Endodermal cell (in vitro differentiated cells): Measurements from ENCODE around the gene GAL3ST2. TPM values are rescaled to one million over a fixed set of nuclear protein-coding genes. Genes with fewer than 3 reads are reported as not detected.
"Not testable (repeated sequence)": the region's sequence is repeated elsewhere in the genome, so short reads cannot be mapped to it uniquely, and the experiment has no call there.

ENCODE experiments used
- DNase-seq: peaks from one replicate; pipeline ENCODE4 v3.0.0-alpha.2; 2017
- H3K27ac ChIP-seq: 2 replicates; pipeline ENCODE4 v1.5.1; 2013; ENCODE audit warnings: mild to moderate bottlenecking, low read depth, low read length, moderate library complexity
- H3K27me3 ChIP-seq: 2 replicates; pipeline ENCODE4 v1.6.1; 2013; ENCODE audit warnings: mild to moderate bottlenecking, low read length, moderate library complexity; ENCODE audit not compliant: insufficient read depth, control insufficient read depth, poor library complexity, severe bottlenecking
- H3K36me3 ChIP-seq: 2 replicates; pipeline ENCODE4 v1.7.0; 2013; ENCODE audit warnings: mild to moderate bottlenecking, low read length, moderate library complexity; ENCODE audit not compliant: control insufficient read depth, insufficient read depth
- H3K4me1 ChIP-seq: one replicate; pipeline ENCODE4 v1.7.0; 2013; ENCODE audit warnings: low read length; ENCODE audit not compliant: control insufficient read depth, insufficient read depth
- H3K4me3 ChIP-seq: 2 replicates; pipeline ENCODE4 v1.5.1; 2013; ENCODE audit warnings: mild to moderate bottlenecking, low read length, moderate library complexity
- H3K9ac ChIP-seq: 2 replicates; pipeline ENCODE4 v1.6.1; 2013; ENCODE audit warnings: mild to moderate bottlenecking, low read length, moderate library complexity; ENCODE audit not compliant: poor library complexity, severe bottlenecking; ENCODE audit errors: extremely low read depth
- H3K9me3 ChIP-seq: 2 replicates; pipeline ENCODE4 v1.6.1; 2013; ENCODE audit warnings: mild to moderate bottlenecking, low read length, moderate library complexity; ENCODE audit not compliant: control insufficient read depth
- H3K27ac Mint-ChIP-seq: 2 replicates; pipeline ENCODE4 v1.8.0; 2020; ENCODE audit warnings: mixed read lengths
- H3K27me3 Mint-ChIP-seq: 2 replicates; pipeline ENCODE4 v1.8.0; 2021; ENCODE audit warnings: mild to moderate bottlenecking, mixed read lengths; ENCODE audit not compliant: insufficient read depth
- H3K36me3 Mint-ChIP-seq: 2 replicates; pipeline ENCODE4 v1.8.0; 2020; ENCODE audit warnings: low read depth, mixed read lengths
- H3K4me1 Mint-ChIP-seq: 2 replicates; pipeline ENCODE4 v1.8.0; 2020; ENCODE audit warnings: mixed read lengths
- H3K4me3 Mint-ChIP-seq: 2 replicates; pipeline ENCODE4 v1.8.0; 2020; ENCODE audit warnings: mild to moderate bottlenecking, moderate library complexity, mixed read lengths
- H3K9me3 Mint-ChIP-seq: 2 replicates; pipeline ENCODE4 v1.8.0; 2020; ENCODE audit warnings: mild to moderate bottlenecking, mixed read lengths
- CTCF ChIP-seq: fragments of 200-600 bp; sonication (generic); conservative IDR thresholded peaks from 2 replicates; pipeline ENCODE4 v1.5.0; 2021; ENCODE audit warnings: antibody characterized with exemption, mild to moderate bottlenecking
- WGBS, 2 experiments: methylation state at CpG; one replicate each; pipeline versions ENCODE4 v1.1.5 to v1.1.7; 2013; ENCODE audit warnings: missing lambda C conversion rate in 2 of 2, mixed read lengths in 1 of 2; ENCODE audit not compliant: insufficient coverage in 1 of 2, insufficient read length in 1 of 2; 5-methylcytosine and 5-hydroxymethylcytosine counted together
- total RNA-seq, 2 donors: library from RNA; stranded (reverse); fragmentation: NEBNext Ultra II Directional in 1 of 2; extraction: Animal tissue kit (Norgen Biotek cat#: 25700) in 1 of 2; gene quantifications; 2 replicates in 1 of 2; 3 replicates in 1 of 2; pipeline ENCODE4 v1.2.1, GENCODE V29; 2021

The GAL3ST2 gene
- total RNA-seq, 2 donors from 2014 or later, result 0.57 to 0.91 TPM

- peaks cover 10% of the 10 kb centered on the region for H3K9me3 ChIP-seq
- no peak for TF ChIP-seq CTCF
- H3K4me3 ChIP-seq, result no peak overlapping the region
- H3K4me1 Mint-ChIP-seq, result peaks cover 3% of the 10 kb centered on the region
- H3K36me3 ChIP-seq, result no peaks in the 10 kb centered on the region
- H3K36me3 Mint-ChIP-seq, result no peaks in the 10 kb centered on the region
- H3K27me3 ChIP-seq, result peaks cover 10% of the 10 kb centered on the region
- H3K4me1 ChIP-seq, result no peaks in the 10 kb centered on the region
- no peak overlapping the region for H3K27ac Mint-ChIP-seq
- H3K4me3 Mint-ChIP-seq, result no peak overlapping the region
- peaks cover 16% of the 10 kb centered on the region for H3K9me3 Mint-ChIP-seq
- peak; percentile 49 for DNase-seq
- no peak overlapping the region for H3K27ac ChIP-seq
- 89 to 98% methylated on average over 13 to 31 of the region's 31 CpGs for WGBS, 2 experiments
- peaks cover 7% of the 10 kb centered on the region for H3K27me3 Mint-ChIP-seq
- no peak overlapping the region for H3K9ac ChIP-seq
Measured at GRCh38 chr2:241820625-241821384, 44.2 kb downstream of the GAL3ST2 start.

GRCh38 chr2:241821460-241822263 is 45.0 kb downstream of the GAL3ST2 start:
- no peaks in the 10 kb centered on the region for H3K4me1 ChIP-seq
- Mint-ChIP-seq H3K27me3 (peaks cover 11% of the 10 kb centered on the region), H3K9me3 (peaks cover 24% of the 10 kb centered on the region), H3K36me3 (no peaks in the 10 kb centered on the region), H3K4me3 (no peak overlapping the region), H3K4me1 (peaks cover 3% of the 10 kb centered on the region), H3K27ac (no peak overlapping the region)
- WGBS, 2 experiments, result 92 to 95% methylated on average over 13 to 28 of the region's 28 CpGs
- no peaks in the 10 kb centered on the region for H3K36me3 ChIP-seq
- DNase-seq, result no peak
- TF ChIP-seq CTCF, result no peak
- peaks cover 10% of the 10 kb centered on the region for H3K9me3 ChIP-seq
- no peak overlapping the region for H3K9ac ChIP-seq
- H3K27ac ChIP-seq, result no peak overlapping the region
- no peak overlapping the region for H3K4me3 ChIP-seq
- peaks cover 10% of the 10 kb centered on the region for H3K27me3 ChIP-seq

GRCh38 chr2:241822264-241822623 is 45.6 kb downstream of the GAL3ST2 start:
- DNase-seq, result no peak
- Histone ChIP-seq H3K4me3 (no peak overlapping the region), H3K9me3 (peaks cover 15% of the 10 kb centered on the region), H3K36me3 (no peaks in the 10 kb centered on the region), H3K9ac (no peak overlapping the region), H3K27ac (no peak overlapping the region), H3K4me1 (no peaks in the 10 kb centered on the region), H3K27me3 (peaks cover 10% of the 10 kb centered on the region)
- WGBS, 2 experiments, result 91% methylated on average over 14 of the region's 14 CpGs
- H3K4me1 Mint-ChIP-seq, result peaks cover 3% of the 10 kb centered on the region
- H3K27me3 Mint-ChIP-seq, result peaks cover 13% of the 10 kb centered on the region
- H3K4me3 Mint-ChIP-seq, result no peak overlapping the region
- no peak overlapping the region for H3K27ac Mint-ChIP-seq
- no peak for TF ChIP-seq CTCF
- H3K36me3 Mint-ChIP-seq, result no peaks in the 10 kb centered on the region
- H3K9me3 Mint-ChIP-seq, result peaks cover 30% of the 10 kb centered on the region

GRCh38 chr2:241823531-241824437 is 47.2 kb downstream of the GAL3ST2 start:
- peaks cover 40% of the 10 kb centered on the region for H3K9me3 Mint-ChIP-seq
- not testable (repeated sequence) for H3K9ac ChIP-seq, H3K4me3 Mint-ChIP-seq, H3K36me3 ChIP-seq, H3K4me1 ChIP-seq, H3K36me3 Mint-ChIP-seq, H3K27ac ChIP-seq, H3K27ac Mint-ChIP-seq, H3K4me1 Mint-ChIP-seq, H3K4me3 ChIP-seq
- Histone ChIP-seq H3K9me3 (peaks cover 23% of the 10 kb centered on the region), H3K27me3 (peaks cover 10% of the 10 kb centered on the region)
- peak; percentile 42 for DNase-seq
- 90 to 93% methylated on average over 43 to 45 of the region's 45 CpGs for WGBS, 2 experiments
- H3K27me3 Mint-ChIP-seq, result peaks cover 13% of the 10 kb centered on the region
